DMS114 treated with DMSO at 0.1 percent for 48 hours (cell line): ENCODE data around the gene AARS2.

Experiments
- DNase-seq: peaks from one replicate; lab custom pipeline; 2025; ENCODE audit not compliant: unreplicated experiment; lab: John Stamatoyannopoulos, UW

Gene AARS2

DNA sequence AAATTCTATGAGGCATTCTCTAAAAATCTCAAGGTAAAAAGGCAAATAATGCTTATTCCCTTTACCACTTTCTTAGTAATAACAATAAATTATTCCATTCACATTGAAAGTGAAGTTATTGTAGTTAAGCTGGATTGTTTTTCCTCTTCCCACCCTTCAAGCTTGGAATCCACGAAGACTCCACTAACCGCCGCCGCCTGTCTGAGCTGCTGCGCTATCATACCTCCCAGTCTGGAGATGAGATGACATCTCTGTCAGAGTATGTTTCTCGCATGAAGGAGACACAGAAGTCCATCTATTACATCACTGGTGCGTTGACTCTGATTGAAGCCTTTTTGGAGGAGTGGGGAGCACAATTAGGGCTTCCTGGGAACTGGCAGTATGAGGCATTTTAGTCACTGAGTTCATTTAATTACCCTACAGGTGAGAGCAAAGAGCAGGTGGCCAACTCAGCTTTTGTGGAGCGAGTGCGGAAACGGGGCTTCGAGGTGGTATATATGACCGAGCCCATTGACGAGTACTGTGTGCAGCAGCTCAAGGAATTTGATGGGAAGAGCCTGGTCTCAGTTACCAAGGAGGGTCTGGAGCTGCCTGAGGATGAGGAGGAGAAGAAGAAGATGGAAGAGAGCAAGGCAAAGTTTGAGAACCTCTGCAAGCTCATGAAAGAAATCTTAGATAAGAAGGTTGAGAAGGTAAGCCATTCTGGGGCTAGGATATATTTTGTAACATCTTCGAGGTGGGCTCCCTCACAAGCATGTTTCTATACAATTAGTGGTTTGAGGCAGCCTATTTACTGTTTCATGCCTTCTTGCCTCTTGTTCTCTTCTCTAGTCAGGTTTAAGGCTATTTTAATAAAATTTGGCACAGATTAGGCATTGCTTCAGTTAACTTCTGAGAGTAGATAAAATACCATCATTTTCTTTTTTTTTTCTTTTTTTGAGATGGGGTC lies 61.3 kb downstream of the AARS2 start:
- no peak for DNase-seq

DNA sequence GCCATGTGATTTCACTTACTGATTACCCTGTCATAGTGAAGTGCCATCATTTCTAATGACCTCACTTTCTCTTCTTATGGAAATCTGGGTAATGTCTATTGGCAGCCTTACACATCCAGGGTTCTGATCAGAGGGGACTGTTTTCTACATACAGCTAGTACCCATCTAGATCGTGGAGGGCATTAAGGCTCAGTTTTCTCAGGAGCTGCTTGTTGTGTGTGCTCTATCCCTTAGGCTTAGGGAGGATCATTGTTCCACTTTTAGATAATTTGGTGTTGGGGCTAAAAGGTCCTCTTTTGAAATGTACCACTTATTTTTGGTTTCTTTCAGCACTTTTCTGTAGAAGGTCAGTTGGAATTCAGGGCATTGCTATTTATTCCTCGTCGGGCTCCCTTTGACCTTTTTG lies 62.4 kb downstream of the AARS2 start:
- no peak for DNase-seq

DNA sequence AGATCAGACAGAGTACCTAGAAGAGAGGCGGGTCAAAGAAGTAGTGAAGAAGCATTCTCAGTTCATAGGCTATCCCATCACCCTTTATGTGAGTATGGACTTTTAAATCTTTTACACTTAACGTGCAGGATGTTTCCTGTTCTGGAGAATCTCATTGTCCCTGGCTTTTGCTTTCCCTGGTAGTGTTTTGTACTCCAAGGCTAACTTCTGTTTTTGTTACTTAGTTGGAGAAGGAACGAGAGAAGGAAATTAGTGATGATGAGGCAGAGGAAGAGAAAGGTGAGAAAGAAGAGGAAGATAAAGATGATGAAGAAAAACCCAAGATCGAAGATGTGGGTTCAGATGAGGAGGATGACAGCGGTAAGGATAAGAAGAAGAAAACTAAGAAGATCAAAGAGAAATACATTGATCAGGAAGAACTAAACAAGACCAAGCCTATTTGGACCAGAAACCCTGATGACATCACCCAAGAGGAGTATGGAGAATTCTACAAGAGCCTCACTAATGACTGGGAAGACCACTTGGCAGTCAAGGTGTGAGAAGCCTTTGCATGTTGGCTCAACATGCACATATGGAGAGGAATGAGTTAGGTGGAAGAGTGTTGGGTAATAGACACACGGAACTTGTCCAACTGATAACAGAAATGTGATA lies 63.0 kb downstream of the AARS2 start:
- DNase-seq: no peak
